ENCODE measurements around the gene RAB5A. TPM values are rescaled to one million over a fixed set of nuclear protein-coding genes. Genes with fewer than 3 reads are reported as not detected.
A peak's percentile ranks its signal among the peaks of the same experiment; 100 is the strongest.
"Not testable (repeated sequence)": the region's sequence is repeated elsewhere in the genome, so short reads cannot be mapped to it uniquely, and the experiment has no call there.

RAB5A gene
- total RNA-seq, 1 donor from 2014 or later = 71.4 TPM

DNA sequence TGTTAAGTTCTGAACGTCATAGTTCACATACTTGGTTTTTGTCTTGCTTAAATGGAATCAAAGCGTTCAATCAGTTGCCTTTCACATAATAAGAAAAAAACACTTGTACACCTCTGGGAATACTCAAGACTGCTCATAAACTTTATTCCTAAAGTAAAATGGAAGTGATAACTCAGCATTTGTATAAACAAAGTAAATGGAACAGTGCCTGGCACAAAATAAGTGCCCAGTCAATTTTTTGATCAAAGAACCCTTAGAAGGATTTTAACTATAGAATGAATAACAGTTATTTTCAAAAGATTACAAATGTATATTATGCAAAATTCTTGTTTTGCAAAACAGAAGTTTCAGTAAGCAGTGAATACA, 1.3 kb downstream of the RAB5A start:
- H3K36me3 Mint-ChIP-seq = peaks cover 10% of the 10 kb centered on the region
- peak overlapping the region; percentile 100 for H3K27ac Mint-ChIP-seq
- H3K4me1 Mint-ChIP-seq = peaks cover 30% of the 10 kb centered on the region
- H3K27me3 Mint-ChIP-seq (ENCODE audit: low read depth) = no peaks in the 10 kb centered on the region
- no peak for DNase-seq (ENCODE audit: low spot score in 2 of 2, unreplicated experiment in 2 of 2)
- TF ChIP-seq, protein P1, sequence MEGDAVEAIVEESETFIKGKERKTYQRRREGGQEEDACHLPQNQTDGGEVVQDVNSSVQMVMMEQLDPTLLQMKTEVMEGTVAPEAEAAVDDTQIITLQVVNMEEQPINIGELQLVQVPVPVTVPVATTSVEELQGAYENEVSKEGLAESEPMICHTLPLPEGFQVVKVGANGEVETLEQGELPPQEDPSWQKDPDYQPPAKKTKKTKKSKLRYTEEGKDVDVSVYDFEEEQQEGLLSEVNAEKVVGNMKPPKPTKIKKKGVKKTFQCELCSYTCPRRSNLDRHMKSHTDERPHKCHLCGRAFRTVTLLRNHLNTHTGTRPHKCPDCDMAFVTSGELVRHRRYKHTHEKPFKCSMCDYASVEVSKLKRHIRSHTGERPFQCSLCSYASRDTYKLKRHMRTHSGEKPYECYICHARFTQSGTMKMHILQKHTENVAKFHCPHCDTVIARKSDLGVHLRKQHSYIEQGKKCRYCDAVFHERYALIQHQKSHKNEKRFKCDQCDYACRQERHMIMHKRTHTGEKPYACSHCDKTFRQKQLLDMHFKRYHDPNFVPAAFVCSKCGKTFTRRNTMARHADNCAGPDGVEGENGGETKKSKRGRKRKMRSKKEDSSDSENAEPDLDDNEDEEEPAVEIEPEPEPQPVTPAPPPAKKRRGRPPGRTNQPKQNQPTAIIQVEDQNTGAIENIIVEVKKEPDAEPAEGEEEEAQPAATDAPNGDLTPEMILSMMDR (IDR thresholded peaks at IDR 0.05; ENCODE audit: unreplicated experiment) = no peak
- H3K4me3 Mint-ChIP-seq = peak overlapping the region; percentile 99
- peaks cover 7% of the 10 kb centered on the region for H3K9me3 Mint-ChIP-seq

DNA sequence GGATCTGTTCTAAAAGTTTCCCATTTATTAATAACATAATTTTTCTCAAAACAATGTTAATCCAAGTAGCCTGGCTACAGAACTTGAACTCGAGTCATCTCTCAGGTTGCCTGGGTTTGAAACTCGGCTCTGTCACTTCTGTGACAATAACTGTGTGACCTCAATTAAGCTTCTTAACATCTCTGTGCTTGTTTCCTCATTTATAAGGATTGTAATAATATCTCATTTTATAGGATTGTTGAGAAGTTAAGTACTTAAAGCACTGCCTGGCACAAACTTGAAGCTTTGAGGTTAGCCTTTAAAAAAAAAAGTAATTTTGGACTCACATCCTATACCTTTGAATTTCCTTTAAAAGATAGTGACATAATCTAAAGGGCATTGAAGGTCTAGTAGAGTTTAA, 3.4 kb downstream of the RAB5A start:
- DNase-seq (ENCODE audit: low spot score in 2 of 2, unreplicated experiment in 2 of 2) = no peak

DNA sequence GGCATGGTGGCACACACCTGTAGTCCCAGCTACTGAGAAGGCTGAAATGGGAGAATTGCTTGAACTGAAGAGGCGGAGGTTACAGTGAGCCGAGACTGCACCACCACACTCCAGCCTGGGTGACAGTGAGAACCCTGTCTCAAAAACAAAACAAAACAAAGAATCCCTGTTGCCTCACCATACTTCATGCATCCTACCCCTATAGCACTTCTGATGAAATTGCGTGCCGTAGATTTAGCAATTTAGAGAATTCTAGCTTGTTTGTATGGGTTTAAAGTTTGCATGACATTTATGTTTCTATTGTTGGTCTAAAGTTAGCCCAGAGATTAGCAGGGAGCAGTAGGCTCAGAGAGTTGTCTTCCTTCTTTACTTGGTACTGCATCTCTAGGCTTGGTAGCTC, 7.8 kb downstream of the RAB5A start:
- peaks cover 4% of the 10 kb centered on the region for H3K4me1 Mint-ChIP-seq
- no peaks in the 10 kb centered on the region for H3K9me3 Mint-ChIP-seq
- TF ChIP-seq, protein P1 (IDR thresholded peaks at IDR 0.05; ENCODE audit: unreplicated experiment) = no peak
- H3K36me3 Mint-ChIP-seq = peaks cover 23% of the 10 kb centered on the region
- H3K4me3 Mint-ChIP-seq = no peak overlapping the region
- H3K27me3 Mint-ChIP-seq (ENCODE audit: low read depth) = no peaks in the 10 kb centered on the region
- no peak for DNase-seq (ENCODE audit: low spot score in 2 of 2, unreplicated experiment in 2 of 2)
- no peak overlapping the region for H3K27ac Mint-ChIP-seq

More for the DNA sequence above, 3.4 kb downstream of the RAB5A start:
- peaks cover 30% of the 10 kb centered on the region for H3K4me1 Mint-ChIP-seq
- no peaks in the 10 kb centered on the region for H3K27me3 Mint-ChIP-seq (ENCODE audit: low read depth)
- H3K27ac Mint-ChIP-seq = no peak overlapping the region
- H3K9me3 Mint-ChIP-seq = peaks cover 7% of the 10 kb centered on the region
- H3K36me3 Mint-ChIP-seq = peaks cover 12% of the 10 kb centered on the region
- TF ChIP-seq, protein P1 (IDR thresholded peaks at IDR 0.05; ENCODE audit: unreplicated experiment) = no peak
- no peak overlapping the region for H3K4me3 Mint-ChIP-seq

DNA sequence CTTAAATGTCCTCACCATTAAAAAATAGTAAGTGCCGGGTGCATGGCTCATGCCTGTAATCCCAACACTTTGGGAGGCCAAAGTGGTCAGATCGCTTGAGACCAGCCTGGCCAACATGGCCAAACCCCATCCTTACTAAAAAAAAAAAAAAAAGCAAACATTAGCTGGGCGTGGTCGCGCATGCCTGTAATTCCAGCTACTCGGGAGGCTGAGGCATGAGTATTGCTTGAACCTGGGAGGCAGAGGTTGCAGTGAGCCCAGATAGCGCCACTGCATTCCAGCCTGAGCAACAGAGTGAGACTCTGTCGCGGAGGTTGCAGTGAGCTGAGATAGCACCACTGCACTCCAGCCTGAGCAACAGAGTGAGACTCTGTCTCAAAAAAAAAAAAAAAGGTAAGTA, 10.5 kb downstream of the RAB5A start:
- H3K4me3 Mint-ChIP-seq; H3K4me1 Mint-ChIP-seq; H3K27ac Mint-ChIP-seq; H3K9me3 Mint-ChIP-seq; DNase-seq (ENCODE audit: low spot score in 2 of 2, unreplicated experiment in 2 of 2); H3K27me3 Mint-ChIP-seq (ENCODE audit: low read depth): not testable (repeated sequence)
- peaks cover 20% of the 10 kb centered on the region for H3K36me3 Mint-ChIP-seq

DNA sequence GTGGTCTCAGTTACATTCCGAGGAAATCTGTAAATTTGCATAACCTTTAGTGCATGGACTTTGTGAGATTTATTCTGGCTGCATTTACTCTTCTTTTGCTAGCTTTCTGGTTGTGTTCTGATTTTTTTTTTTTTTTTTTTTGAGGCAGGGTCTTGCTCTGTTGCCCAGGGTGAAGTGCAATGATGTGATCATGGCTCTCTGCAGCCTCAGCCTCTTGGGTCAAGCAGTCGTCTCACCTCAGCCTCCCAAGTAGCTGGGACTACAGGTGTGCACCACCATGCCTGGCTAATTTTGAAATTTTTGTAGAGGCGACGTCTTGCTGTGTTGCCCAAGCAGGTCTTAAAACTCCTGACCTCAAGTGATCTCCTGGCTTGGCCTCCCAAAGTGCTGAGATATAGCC, 12.6 kb downstream of the RAB5A start:
- no peaks in the 10 kb centered on the region for H3K4me1 Mint-ChIP-seq
- H3K27ac Mint-ChIP-seq = no peak overlapping the region
- peaks cover 29% of the 10 kb centered on the region for H3K36me3 Mint-ChIP-seq
- no peak for DNase-seq (ENCODE audit: low spot score in 2 of 2, unreplicated experiment in 2 of 2)
- no peaks in the 10 kb centered on the region for H3K9me3 Mint-ChIP-seq
- TF ChIP-seq, protein P1 (IDR thresholded peaks at IDR 0.05; ENCODE audit: unreplicated experiment) = no peak
- no peak overlapping the region for H3K4me3 Mint-ChIP-seq
- no peaks in the 10 kb centered on the region for H3K27me3 Mint-ChIP-seq (ENCODE audit: low read depth)

DNA sequence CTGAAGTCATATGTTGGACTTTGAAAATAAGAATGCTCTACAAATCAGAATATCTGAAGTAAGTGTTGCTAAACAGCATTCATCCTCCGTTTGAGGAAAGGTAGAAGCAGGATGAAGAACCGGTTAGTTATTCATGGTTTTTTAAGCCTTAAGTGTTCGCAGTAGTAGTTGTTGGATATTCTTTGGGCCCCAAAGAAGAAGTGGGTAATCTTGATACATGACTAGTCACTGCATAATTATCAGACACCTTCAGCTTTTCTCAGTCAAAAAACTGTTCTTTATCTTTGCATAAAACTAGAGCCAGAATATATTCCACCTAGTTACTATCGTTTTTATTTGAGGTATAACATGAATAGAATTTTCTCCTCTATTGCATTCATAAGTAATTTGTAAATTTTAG, 13.8 kb downstream of the RAB5A start:
- TF ChIP-seq, protein P1 (IDR thresholded peaks at IDR 0.05; ENCODE audit: unreplicated experiment) = no peak
- Mint-ChIP-seq H3K36me3 (peaks cover 22% of the 10 kb centered on the region), H3K4me1 (no peaks in the 10 kb centered on the region), H3K4me3 (no peak overlapping the region), H3K9me3 (no peaks in the 10 kb centered on the region), H3K27ac (no peak overlapping the region), H3K27me3 (ENCODE audit: low read depth) (no peaks in the 10 kb centered on the region)
- no peak for DNase-seq (ENCODE audit: low spot score in 2 of 2, unreplicated experiment in 2 of 2)
